Glomerular endothelial cell (primary cell): ENCODE measurements around the gene ERICH4. TPM values are rescaled to one million over a fixed set of nuclear protein-coding genes. Genes with fewer than 3 reads are reported as not detected.

Source experiments
- DNase-seq: peaks from one replicate; pipeline ENCODE4 v3.0.0-alpha.2; 2011; ENCODE audit warnings: low read depth, low spot score; ENCODE audit errors: extremely low read depth
- total RNA-seq: library from RNA; depleted of rRNA; stranded (reverse); fragments of >200 nt; gene quantifications from 2 replicates; pipeline ENCODE4 v1.2.3, GENCODE V29; 2015

ERICH4 gene
- total RNA-seq, 1 donor from 2014 or later: not detected

DNA sequence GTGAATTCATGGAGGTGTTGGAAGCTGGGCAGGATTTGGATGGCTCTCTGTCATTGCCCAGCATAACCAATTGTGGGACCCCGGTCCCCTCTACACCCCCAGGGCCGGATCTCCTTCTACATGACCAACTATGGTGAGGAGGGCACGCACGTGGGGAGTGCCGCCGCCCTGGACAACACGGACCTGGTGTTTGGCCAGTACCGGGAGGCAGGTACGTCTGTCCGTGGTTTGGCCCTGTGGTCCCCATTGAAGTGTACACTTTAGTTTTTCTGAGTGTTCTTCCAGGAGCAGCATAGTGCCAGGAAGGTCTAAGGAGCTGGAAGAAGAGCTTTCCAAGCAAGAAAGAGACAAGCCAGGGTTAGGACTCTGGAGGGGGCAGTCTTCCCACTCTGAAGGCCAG lies 29.0 kb upstream of the ERICH4 start:
- no peak for DNase-seq

DNA sequence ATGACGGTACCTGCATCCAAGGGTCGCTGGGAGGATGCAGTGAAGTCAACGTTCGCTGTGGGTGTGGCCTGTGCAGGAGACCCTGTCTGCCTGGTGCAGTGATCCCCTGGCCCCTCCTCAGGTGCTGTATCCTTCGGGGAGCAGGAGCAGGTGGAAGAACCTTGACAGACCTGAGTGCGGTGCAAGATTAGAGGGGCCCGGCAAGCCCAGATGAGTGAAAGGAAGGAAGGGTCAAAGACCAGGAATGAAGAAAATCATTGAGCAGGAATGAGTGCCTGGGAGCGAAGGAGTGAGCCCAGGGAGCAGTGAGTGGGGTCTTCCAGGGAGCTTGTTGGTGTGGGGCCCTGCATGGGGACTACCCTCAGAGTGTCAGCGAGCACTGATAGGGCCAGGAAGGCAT lies 28.5 kb upstream of the ERICH4 start:
- DNase-seq: no peak

GRCh38 chr19:41415154-41415571 lies 27.8 kb upstream of the ERICH4 start:
- DNase-seq: no peak

GRCh38 chr19:41416194-41416674 lies 26.7 kb upstream of the ERICH4 start:
- no peak for DNase-seq

GRCh38 chr19:41420101-41420880 lies 22.7 kb upstream of the ERICH4 start:
- DNase-seq: no peak

GRCh38 chr19:41421314-41421713 lies 21.6 kb upstream of the ERICH4 start:
- no peak for DNase-seq

- DNase-seq: no peak
Measured at GRCh38 chr19:41421973-41422372, 21.0 kb upstream of the ERICH4 start.

DNA sequence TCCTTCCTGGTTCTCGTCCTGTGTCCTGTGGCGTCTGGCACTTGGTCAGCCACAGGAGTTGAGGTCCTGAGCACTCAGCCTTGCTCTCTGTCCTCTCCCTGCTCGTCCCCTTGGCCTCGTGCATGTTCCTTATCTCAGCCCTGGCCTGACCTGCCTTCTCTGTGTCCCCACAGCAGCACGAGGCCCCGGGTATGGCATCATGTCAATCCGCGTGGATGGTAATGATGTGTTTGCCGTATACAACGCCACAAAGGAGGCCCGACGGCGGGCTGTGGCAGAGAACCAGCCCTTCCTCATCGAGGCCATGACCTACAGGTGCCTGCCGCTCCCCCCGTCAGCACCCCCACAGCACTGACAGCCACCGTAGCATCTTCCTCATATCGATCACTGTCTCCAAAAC lies 20.5 kb upstream of the ERICH4 start:
- DNase-seq: no peak

- DNase-seq: no peak
Measured at GRCh38 chr19:41422955-41423354, 20.0 kb upstream of the ERICH4 start.

GRCh38 chr19:41424335-41425173 lies 18.4 kb upstream of the ERICH4 start:
- no peak for DNase-seq

GRCh38 chr19:41425174-41426115 lies 17.5 kb upstream of the ERICH4 start:
- DNase-seq: no peak

DNA sequence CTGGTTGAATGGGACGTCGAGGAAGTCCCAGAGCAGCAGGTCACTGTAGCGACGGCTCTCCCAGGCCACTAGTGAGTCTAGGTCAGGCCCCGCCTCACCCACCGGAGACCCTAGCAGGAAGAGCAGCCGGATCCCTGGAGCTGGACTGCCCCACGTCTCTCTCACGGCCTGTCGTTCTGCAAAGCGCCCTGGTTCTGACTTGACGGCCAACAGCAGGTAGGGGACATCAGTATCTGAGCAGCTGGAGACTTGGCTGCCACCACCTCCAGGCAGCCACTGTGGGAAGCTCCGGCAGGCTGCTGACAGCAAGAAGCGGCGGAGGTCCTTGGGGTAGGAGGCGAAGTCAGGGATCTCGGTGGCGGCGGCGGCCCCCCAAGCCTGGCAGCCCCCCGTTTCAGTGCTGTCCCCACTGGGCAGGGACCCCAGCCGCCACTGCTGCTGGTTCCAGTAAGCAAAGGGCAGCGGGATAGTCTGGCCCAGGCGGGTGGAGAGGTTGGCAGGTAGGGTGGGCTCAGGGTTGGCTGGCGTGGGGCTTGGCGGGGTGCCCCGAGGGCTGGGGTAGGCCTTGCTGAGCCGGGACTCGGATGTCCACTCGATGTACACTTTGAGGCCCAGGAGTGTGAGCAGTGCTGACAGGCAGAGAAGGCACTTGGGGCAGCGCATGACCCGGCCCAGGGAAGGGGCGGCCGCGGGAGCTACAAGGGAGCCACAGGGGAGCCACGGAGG lies 16.7 kb upstream of the ERICH4 start:
- DNase-seq: no peak

DNA sequence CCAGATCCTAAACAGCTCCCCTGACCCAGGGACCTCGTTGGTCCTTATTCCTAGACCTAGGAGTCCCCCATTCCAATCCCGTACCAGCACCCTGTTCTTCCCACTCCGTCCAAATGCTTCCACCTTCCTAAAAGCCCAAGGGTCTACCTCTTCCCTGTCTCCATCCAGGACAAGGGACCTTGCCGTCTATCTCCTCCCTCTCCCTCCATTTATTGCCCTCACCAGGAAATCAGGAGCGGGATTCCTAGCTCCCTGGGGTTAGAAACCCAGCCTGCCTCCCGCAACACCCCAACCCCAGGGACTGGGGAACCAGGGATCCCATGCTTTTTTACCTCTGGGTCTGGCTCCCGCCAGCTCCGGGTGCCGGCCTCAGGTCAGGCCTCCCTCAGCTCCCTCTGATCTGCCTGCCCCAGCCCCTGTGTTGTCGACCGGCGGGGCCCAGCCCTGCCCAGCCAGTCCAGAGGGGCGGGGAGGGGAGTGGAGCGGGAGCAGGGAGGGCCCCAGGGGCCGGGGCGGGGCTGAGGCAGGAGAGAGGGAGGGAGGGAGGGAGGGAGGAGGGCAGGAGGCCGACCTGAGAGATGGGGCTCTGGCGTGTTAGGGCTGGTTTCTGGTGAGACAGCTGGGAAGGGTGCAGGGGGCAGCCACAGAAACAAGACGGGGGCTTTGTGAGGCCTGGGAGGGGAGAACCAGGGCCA lies 15.9 kb upstream of the ERICH4 start, which contains the start of gene B3GNT8:
B3GNT8 (minus strand) TSS at position 423 of the 695 bp plus-strand sequence. CDS start 596 bp downstream, outside the sequence.
- no peak for DNase-seq

DNA sequence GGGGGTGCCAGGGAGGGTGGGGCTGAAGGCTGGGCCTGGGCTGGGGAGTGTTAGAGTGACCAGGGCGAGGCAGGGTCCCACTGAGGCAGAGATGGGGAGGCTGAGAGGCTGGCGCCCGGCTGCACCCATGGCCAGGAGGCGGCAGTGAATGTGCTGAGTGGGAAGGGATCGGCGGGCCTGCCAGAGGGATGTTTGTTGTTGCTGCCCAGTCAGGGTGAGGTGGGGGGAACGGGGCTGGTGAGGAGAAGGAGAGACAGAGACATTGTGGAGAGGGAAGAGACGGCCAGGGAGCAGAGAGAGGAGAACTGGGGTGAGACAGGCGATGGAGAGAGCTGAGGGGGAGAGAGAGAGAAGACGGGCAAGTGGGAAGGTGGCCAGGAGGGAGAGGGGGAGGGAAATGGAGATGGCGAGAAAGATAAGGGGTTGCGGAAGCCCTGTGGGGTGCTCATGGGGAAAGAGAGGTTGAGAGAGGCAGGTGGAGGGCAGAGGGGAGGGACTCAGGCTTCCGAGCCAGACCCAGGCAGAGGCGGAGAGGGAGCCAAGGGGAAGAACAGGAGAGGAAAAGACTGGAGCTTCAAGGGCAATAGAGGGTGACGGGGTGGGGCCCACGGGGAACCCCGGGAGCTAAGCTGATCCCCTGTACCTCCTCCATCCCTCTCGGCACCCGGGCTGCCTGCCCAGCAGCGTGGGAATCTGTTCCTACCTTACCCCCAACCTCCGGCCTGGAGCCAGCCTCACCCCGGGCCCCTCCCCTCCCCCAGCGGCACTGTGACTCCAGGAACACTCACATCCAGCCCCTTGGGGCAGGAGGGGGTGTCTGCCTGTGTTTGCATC lies 15.1 kb upstream of the ERICH4 start:
- no peak for DNase-seq

GRCh38 chr19:41428481-41428859 lies 14.5 kb upstream of the ERICH4 start:
- DNase-seq: no peak

- no peak for DNase-seq
Measured at GRCh38 chr19:41430922-41431321, 12.0 kb upstream of the ERICH4 start.

DNA sequence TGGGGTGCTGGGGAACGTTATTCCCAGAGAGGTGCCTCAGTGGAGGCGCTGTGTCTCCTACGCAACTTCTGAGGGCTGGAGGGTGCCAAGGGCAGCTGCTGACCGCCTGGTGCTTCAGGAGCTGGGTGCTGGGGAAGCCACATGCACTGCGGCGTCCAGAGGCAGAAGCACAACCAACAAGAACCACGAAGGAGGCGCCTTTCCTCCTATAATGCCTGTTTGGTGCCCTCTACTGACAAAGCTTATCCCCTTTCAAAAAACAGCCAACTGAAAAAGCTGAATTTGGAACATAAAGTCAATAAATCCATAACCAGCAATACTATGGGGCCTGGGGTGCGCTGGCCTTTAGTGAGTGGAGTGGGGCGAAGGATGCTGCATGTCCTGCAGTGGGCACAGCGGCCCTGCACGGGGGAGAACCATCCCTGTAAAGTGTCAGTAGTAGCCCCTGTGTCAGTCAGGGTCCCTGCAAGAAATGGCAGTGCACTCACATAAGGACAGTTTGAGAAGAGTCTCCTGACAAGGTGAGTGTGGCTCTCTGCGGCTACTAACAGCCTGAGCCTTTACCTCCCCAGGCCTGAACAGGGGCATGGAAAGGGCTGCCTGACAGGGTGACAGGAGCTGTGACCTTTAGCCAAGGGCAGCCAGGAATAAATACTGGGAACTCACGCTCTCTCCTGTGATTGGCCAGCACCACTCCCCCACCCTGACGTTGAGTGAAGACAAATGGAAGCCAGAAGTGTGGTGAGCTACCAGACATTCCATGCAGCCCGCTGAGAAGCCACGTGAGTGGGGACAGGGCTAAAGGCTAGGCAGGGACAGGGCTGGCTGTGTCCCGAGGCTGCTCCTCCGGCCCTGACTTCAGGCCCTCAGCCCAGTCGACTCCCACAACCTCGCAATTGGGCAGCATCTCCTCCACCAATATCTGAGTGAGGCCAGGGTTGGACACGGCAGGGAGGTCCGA lies 11.2 kb upstream of the ERICH4 start:
- no peak for DNase-seq
